H1 (cell line): ENCODE results near the gene RPRM. TPM values are rescaled to one million over a fixed set of nuclear protein-coding genes. Genes with fewer than 3 reads are reported as not detected.
A peak's percentile ranks its signal among the peaks of the same experiment; 100 is the strongest.

ENCODE experiments used
- CTCF ChIA-PET: fragments of 300-600 bp; sonication (Branson Sonifier 250); formaldehyde crosslinking; loops from one replicate; lab custom pipeline; 2021; ENCODE audit not compliant: partially characterized antibody; lab: Charles Lee
- POLR2A ChIA-PET: fragments of 300-600 bp; sonication (Branson Sonifier 250); formaldehyde crosslinking; loops from one replicate; lab custom pipeline; 2021; ENCODE audit warnings: inconsistent platforms; ENCODE audit not compliant: partially characterized antibody; lab: Charles Lee
- DNase-seq, 2 experiments: peaks; one replicate each; pipeline versions ENCODE4 v3.0.0 to v3.0.0-alpha.2; 2010 to 2022; ENCODE audit warnings: low spot score in 2 of 2, low read depth in 1 of 2, mixed read lengths in 1 of 2
- FAIRE-seq: peaks from 2 replicates; lab custom pipeline; 2011; peaks lifted over from hg19 to GRCh38; lab: Jason Lieb, UNC
- H2AFZ ChIP-seq: 2 replicates; pipeline ENCODE4 v1.8.1; 2012; ENCODE audit warnings: low read length, inconsistent platforms
- H2AK5ac ChIP-seq: 2 replicates; pipeline ENCODE4 v1.6.1; 2013; ENCODE audit warnings: low read depth, low read length
- H2BK120ac ChIP-seq: replicated peaks from 2 replicates; pipeline ENCODE3; 2013; ENCODE audit warnings: low read depth, low read length, inconsistent platforms
- H2BK12ac ChIP-seq: 2 replicates; pipeline ENCODE4 v1.6.1; 2013; ENCODE audit warnings: low read depth, low read length
- H2BK15ac ChIP-seq: 2 replicates; pipeline ENCODE4 v1.6.1; 2013; ENCODE audit warnings: low read length
- H2BK20ac ChIP-seq: 2 replicates; pipeline ENCODE4 v1.6.1; 2013; ENCODE audit warnings: low read length
- H2BK5ac ChIP-seq: 2 replicates; pipeline ENCODE4 v1.6.1; 2013; ENCODE audit warnings: low read depth, low read length
- H3K14ac ChIP-seq: 2 replicates; pipeline ENCODE4 v1.6.1; 2013; ENCODE audit warnings: inconsistent platforms; ENCODE audit not compliant: insufficient read length
- H3K18ac ChIP-seq: 2 replicates; pipeline ENCODE4 v1.6.1; 2013; ENCODE audit warnings: low read length; ENCODE audit errors: extremely low read depth
- H3K23ac ChIP-seq: 2 replicates; pipeline ENCODE4 v1.6.1; 2013; ENCODE audit warnings: inconsistent platforms; ENCODE audit not compliant: insufficient read length
- H3K23me2 ChIP-seq: 2 replicates; pipeline ENCODE4 v1.6.1; 2013; ENCODE audit warnings: low read depth, low read length
- H3K27ac ChIP-seq: 2 replicates; pipeline ENCODE4 v1.6.1; 2011; ENCODE audit warnings: low read depth, low read length, inconsistent platforms
- H3K27me3 ChIP-seq, 4 experiments: replicated peaks in 1 of 4; 1 replicate in 1 of 4; 2 replicates in 3 of 4; pipeline versions ENCODE4 v1.6.1 to v1.8.1; 2011 to 2013; ENCODE audit warnings: low read length in 3 of 4, mild to moderate bottlenecking in 3 of 4, inconsistent platforms in 2 of 4, mixed read lengths in 2 of 4, moderate library complexity in 1 of 4; ENCODE audit not compliant: control insufficient read depth in 3 of 4, insufficient read depth in 3 of 4; ENCODE audit errors: extremely low read depth in 1 of 4
- H3K36me3 ChIP-seq, 4 experiments: 2 replicates each; pipeline versions ENCODE4 v1.6.1 to v1.8.1; 2011 to 2013; ENCODE audit warnings: mild to moderate bottlenecking in 4 of 4, low read length in 3 of 4, moderate library complexity in 2 of 4, control low read depth in 1 of 4, inconsistent platforms in 1 of 4; ENCODE audit not compliant: insufficient read depth in 4 of 4, control insufficient read depth in 2 of 4
- H3K4ac ChIP-seq: replicated peaks from 2 replicates; pipeline ENCODE3; 2013; ENCODE audit warnings: low read length, low read depth, mixed read lengths, inconsistent platforms; ENCODE audit not compliant: insufficient read length
- H3K4me1 ChIP-seq, 4 experiments: replicated peaks in 1 of 4; 1 replicate in 1 of 4; 2 replicates in 3 of 4; pipeline versions ENCODE4 v1.6.1 to v1.8.1; 2011 to 2013; ENCODE audit warnings: low read length in 3 of 4, inconsistent platforms in 2 of 4, mixed read lengths in 1 of 4; ENCODE audit not compliant: insufficient read depth in 4 of 4, control insufficient read depth in 3 of 4
- H3K4me2 ChIP-seq, 2 experiments: 2 replicates each; pipeline versions ENCODE4 v1.6.1 to v1.8.1; 2011 to 2013; ENCODE audit warnings: low read depth in 2 of 2, low read length in 2 of 2, control low read depth in 1 of 2, inconsistent platforms in 1 of 2, mild to moderate bottlenecking in 1 of 2; ENCODE audit not compliant: insufficient read depth in 1 of 2
- H3K4me3 ChIP-seq, 4 experiments: fragments of 200-600, 300-600 bp in 1 of 4; sonication (generic), shearing (Covaris generic), sonication (Bioruptor Twin) in 1 of 4; 2 replicates each; pipeline versions ENCODE4 v1.5.1 to v1.8.1; 2011 to 2016; ENCODE audit warnings: low read length in 4 of 4, low read depth in 3 of 4, control low read depth in 2 of 4, inconsistent platforms in 2 of 4, mild to moderate bottlenecking in 2 of 4, mixed read lengths in 1 of 4, moderate library complexity in 1 of 4; ENCODE audit not compliant: insufficient read depth in 2 of 4; ENCODE audit errors: extremely low read depth in 1 of 4
- H3K56ac ChIP-seq: replicated peaks from 2 replicates; pipeline ENCODE3; 2013; ENCODE audit warnings: low read depth, mild to moderate bottlenecking, mixed read lengths, low read length, inconsistent platforms; ENCODE audit not compliant: insufficient read length
- H3K79me1 ChIP-seq: 2 replicates; pipeline ENCODE4 v1.6.1; 2013; ENCODE audit warnings: low read depth, low read length, control low read depth
- H3K79me2 ChIP-seq, 2 experiments: 2 replicates each; pipeline versions ENCODE4 v1.6.1 to v1.8.1; 2012 to 2013; ENCODE audit warnings: low read length in 2 of 2, mild to moderate bottlenecking in 2 of 2, inconsistent platforms in 1 of 2; ENCODE audit not compliant: insufficient read depth in 2 of 2, control insufficient read depth in 1 of 2
- H3K9ac ChIP-seq, 4 experiments: replicated peaks in 1 of 4; 1 replicate in 1 of 4; 2 replicates in 3 of 4; pipeline versions ENCODE4 v1.6.1 to v1.8.1; 2011 to 2013; ENCODE audit warnings: low read depth in 3 of 4, low read length in 3 of 4, control low read depth in 2 of 4, mild to moderate bottlenecking in 2 of 4, moderate library complexity in 2 of 4, inconsistent platforms in 1 of 4; ENCODE audit errors: extremely low read depth in 1 of 4
- H3K9me3 ChIP-seq, 2 experiments: 2 replicates each; pipeline versions ENCODE4 v1.6.1 to v1.8.1; 2012 to 2013; ENCODE audit warnings: mild to moderate bottlenecking in 2 of 2, moderate library complexity in 2 of 2, control low read depth in 1 of 2, inconsistent platforms in 1 of 2, low read depth in 1 of 2, low read length in 1 of 2, mixed read lengths in 1 of 2; ENCODE audit not compliant: insufficient read depth in 2 of 2
- H4K20me1 ChIP-seq, 2 experiments: replicated peaks in 1 of 2; 2 replicates each; pipeline versions ENCODE3 to v1.8.1; 2011 to 2013; ENCODE audit warnings: inconsistent platforms in 2 of 2, low read length in 2 of 2, mild to moderate bottlenecking in 1 of 2; ENCODE audit not compliant: insufficient read depth in 2 of 2, control insufficient read depth in 1 of 2
- H4K5ac ChIP-seq: 2 replicates; pipeline ENCODE4 v1.6.1; 2013; ENCODE audit warnings: low read length, low read depth, mixed read lengths, inconsistent platforms; ENCODE audit not compliant: insufficient read length
- H4K8ac ChIP-seq: 2 replicates; pipeline ENCODE4 v1.8.0; 2013; ENCODE audit warnings: mild to moderate bottlenecking, moderate library complexity, low read length, inconsistent platforms; ENCODE audit not compliant: insufficient read depth; ENCODE audit errors: extremely low read depth
- H4K91ac ChIP-seq: replicated peaks from 2 replicates; pipeline ENCODE3; 2013; ENCODE audit warnings: low read length, mixed read lengths, inconsistent platforms; ENCODE audit not compliant: insufficient read length
- CBX5 ChIP-seq: fragments of 300-800, 300-1000 bp; sonication (generic); IDR thresholded peaks from 2 replicates; pipeline ENCODE4 v1.7.1; 2016; ENCODE audit warnings: antibody characterized with exemption, low read length, low read depth
- CBX8 ChIP-seq: fragments of 300-800, 300-1000 bp; sonication (generic); IDR thresholded peaks from 2 replicates; pipeline ENCODE4 v1.7.1; 2016; ENCODE audit warnings: low read depth, low read length, borderline replicate concordance
- GABPA ChIP-seq: IDR thresholded peaks from 2 replicates; pipeline ENCODE4 v1.6.1; 2011; ENCODE audit warnings: mild to moderate bottlenecking, low read length, moderate library complexity, borderline replicate concordance; ENCODE audit not compliant: insufficient read depth
- RBBP5 ChIP-seq: IDR thresholded peaks from 2 replicates; pipeline ENCODE4 v1.7.1; 2012; ENCODE audit warnings: low read depth, mild to moderate bottlenecking, inconsistent platforms, low read length, moderate library complexity, borderline replicate concordance
- WGBS, 2 experiments: shearing (Covaris generic) in 1 of 2; methylation state at CpG; one replicate each; pipeline versions ENCODE4 v1.1.6 to v1.1.7; 2013 to 2015; ENCODE audit warnings: low lambda C conversion rate in 2 of 2, mixed read lengths in 2 of 2, inconsistent platforms in 1 of 2, low coverage in 1 of 2, missing lambda C conversion rate in 1 of 2; ENCODE audit not compliant: insufficient replicate concordance in 2 of 2, insufficient coverage in 1 of 2, insufficient read length in 1 of 2; ENCODE audit errors: extremely low coverage in 1 of 2, missing lambda C conversion rate in 1 of 2; 5-methylcytosine and 5-hydroxymethylcytosine counted together
- polyA plus RNA-seq, 7 experiments: library from polyadenylated mRNA; depleted of rRNA in 3 of 7; stranded (reverse) in 5 of 7; unstranded in 2 of 7; fragments of >200 nt in 5 of 7; fragments of 200-250 nt in 2 of 7; gene quantifications; 1 replicate in 5 of 7; 2 replicates in 1 of 7; 4 replicates in 1 of 7; pipeline versions ENCODE4 v1.2.1 to v1.2.3, GENCODE V29; 2011 to 2013; ENCODE audit warnings: missing spikeins in 2 of 7, mixed read lengths in 2 of 7
- total RNA-seq: library from RNA; stranded (reverse); fragmentation: NEBNext Ultra II Directional; extraction: Animal tissue kit (Norgen Biotek cat#: 25700); gene quantifications from 2 replicates; pipeline ENCODE4 v1.2.1, GENCODE V29; 2021

Gene RPRM
- total and polyA plus RNA-seq, 2 of the 8 experiments (the other 6 are each of a cell fraction or from before 2014, with no cell fraction given) = 11.0 to 16.3 TPM

DNA sequence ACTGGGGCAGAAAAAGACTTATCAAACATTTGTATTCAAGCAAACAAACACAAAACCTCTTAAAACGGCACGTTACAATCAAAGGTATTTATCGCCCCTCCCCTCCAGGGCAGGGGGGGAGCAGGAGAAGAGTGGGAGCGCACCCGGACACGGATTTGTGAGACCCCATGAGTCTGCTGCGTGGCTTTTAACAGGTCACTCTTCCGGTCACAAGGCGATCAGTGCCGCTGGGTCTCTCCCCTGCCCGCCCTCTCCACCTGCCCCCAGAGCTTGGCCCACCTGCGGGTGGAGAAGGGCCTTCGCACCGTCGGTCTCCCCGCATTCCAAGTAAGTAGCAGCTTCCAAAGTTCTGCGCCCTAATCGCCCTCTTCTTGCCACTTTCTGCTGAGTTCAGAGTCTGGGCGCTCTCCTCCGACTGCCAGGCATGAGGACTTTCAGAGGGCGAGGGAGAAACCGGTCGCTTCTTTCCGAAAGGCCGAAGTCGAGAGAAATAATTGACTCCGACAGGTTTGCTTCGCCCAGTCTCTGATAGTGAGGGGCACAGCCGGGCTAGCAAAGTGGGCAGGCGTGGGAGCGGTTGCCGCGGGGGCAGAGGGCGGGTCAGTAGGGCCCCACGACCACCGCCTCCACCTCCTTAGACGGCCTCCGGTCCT is 800 bp downstream of the RPRM start:
- peaks cover 0 to 2% of the 10 kb centered on the region in 2 experiments for H4K20me1 ChIP-seq
- ChIA-PET POLR2A (interaction anchor here (1.2 to 2.0 kb wide), 3 partner anchors 8 to 73 kb away, joined by 3 to 6 read pairs (median 4); no protein-coding TSS in a partner anchor), CTCF (interaction anchor here (1.2 to 5.9 kb wide), 18 partner anchors 8 to 693 kb away, joined by 3 to 66 read pairs (median 4); no protein-coding TSS in a partner anchor)
- no peak overlapping the region for H3K27ac ChIP-seq
- H3K9ac ChIP-seq = peak overlapping the region in 3 of 4 experiments; percentile 4 to 60 (median 56); a peak in 5 of 7 replicates
- H2BK20ac ChIP-seq = peak overlapping the region; percentile 63; the same call in 1 of the 2 replicates
- H2BK12ac ChIP-seq = peak overlapping the region; percentile 95
- H3K9me3 ChIP-seq = no peaks in the 10 kb centered on the region
- WGBS, 2 experiments = 3% methylated on average over 30 of the region's 38 CpGs; no CpG with 5 or more reads in 1 of the 2 experiments
- peak overlapping the region; percentile 86; the same call in 1 of the 2 replicates for H2AFZ ChIP-seq
- no peak overlapping the region for H2BK120ac ChIP-seq
- no peaks in the 10 kb centered on the region for H3K79me1 ChIP-seq
- peak overlapping the region; percentile 27 for H3K56ac ChIP-seq
- no peaks in the 10 kb centered on the region for H3K36me3 ChIP-seq
- H3K4me3 ChIP-seq = peak overlapping the region; percentile 68 to 72 (median 70)
- H3K14ac ChIP-seq = no peak overlapping the region
- DNase-seq (peak in 1 of 2 experiments; percentile 74), FAIRE-seq (no peak)
- no peaks in the 10 kb centered on the region; a peak in 1 of 4 replicates for H3K79me2 ChIP-seq
- peak overlapping the region; percentile 90 for H4K91ac ChIP-seq
- peak overlapping the region; percentile 83 for H4K5ac ChIP-seq
- H3K4ac ChIP-seq = no peak overlapping the region
- H3K4me1 ChIP-seq = peaks cover 7 to 13% (median 11%) of the 10 kb centered on the region in 4 experiments
- peaks cover 22% of the 10 kb centered on the region for H3K23me2 ChIP-seq
- H3K18ac ChIP-seq = peak overlapping the region; percentile 94
- H2BK15ac ChIP-seq = peak overlapping the region; percentile 34; the same call in 1 of the 2 replicates
- H2BK5ac ChIP-seq = peak overlapping the region; percentile 86
- H4K8ac ChIP-seq = peak overlapping the region; percentile 81
- peaks cover 0 to 10% (median 6%) of the 10 kb centered on the region in 4 experiments; a peak in 4 of 7 replicates for H3K27me3 ChIP-seq
- peak overlapping the region; percentile 93 to 100 for H3K4me2 ChIP-seq
- H2AK5ac ChIP-seq = 0 out of 2 replicates have a peak overlapping the region, but pooled peaks have one; percentile 1
- no peak overlapping the region for H3K23ac ChIP-seq
- TF ChIP-seq GABPA = no peak; the same call in 1 of the 2 replicates
- TF ChIP-seq CBX5 = no peak
- no peak for TF ChIP-seq CBX8
- 0 out of 2 replicates have a peak, but pooled peaks have one; percentile 2 for TF ChIP-seq RBBP5
